ENCODE data around the gene CTDP1.
"Not testable (repeated sequence)": the region's sequence is repeated elsewhere in the genome, so short reads cannot be mapped to it uniquely, and the experiment has no call there.

Gene CTDP1

DNA sequence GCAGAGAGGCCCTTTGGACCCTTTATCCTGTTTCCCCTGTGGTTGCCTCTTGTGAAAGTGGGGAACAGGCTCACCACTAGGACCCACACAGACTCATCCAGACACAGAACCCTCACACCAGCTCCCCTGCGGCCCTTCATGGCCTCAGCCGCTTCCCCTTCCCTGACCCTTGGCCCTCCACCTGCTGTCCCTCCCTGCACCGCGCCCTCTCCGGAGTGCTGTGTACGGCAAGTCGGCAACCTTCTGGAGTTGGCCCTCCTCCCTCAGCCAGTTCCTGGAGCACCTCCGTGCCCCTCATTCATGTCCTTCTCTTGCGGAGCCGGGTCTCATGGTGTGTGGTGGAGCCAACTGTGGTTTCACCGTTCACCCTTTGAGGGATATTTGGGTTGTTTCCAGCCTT lies 44.0 kb downstream of the CTDP1 start:
- FAIRE-seq = no peak
- no peak for DNase-seq (ENCODE audit: low spot score)

- FAIRE-seq (no peak), DNase-seq (ENCODE audit: low spot score) (no peak)
These were observed 44.9 kb downstream of the CTDP1 start for GRCh38 chr18:79724299-79725080.

GRCh38 chr18:79725486-79725885 lies 45.9 kb downstream of the CTDP1 start:
- DNase-seq (ENCODE audit: low spot score) = no peak
- no peak for FAIRE-seq

DNA sequence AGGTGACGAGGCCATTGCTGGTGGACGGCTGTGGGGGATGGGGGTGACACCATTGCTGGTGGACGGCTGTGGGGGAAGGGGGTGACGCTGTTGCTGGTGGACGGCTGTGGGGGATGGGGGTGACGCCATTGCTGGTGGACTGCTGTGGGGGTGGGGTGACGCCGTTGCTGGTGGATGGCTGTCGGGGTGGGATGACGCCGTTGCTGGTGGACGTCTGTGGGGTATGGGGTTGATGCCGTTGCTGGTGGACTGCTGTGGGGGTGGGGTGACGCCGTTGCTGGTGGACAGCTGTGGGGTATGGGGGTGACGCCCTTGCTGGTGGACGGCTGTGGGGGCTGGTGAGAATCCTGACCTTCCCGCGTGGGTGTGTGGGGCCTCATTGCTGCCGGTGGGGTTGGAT lies 47.1 kb downstream of the CTDP1 start:
- FAIRE-seq = no peak
- no peak for DNase-seq (ENCODE audit: low spot score)

- DNase-seq (ENCODE audit: low spot score) = no peak
- FAIRE-seq = no peak
These were observed 47.6 kb downstream of the CTDP1 start for GRCh38 chr18:79727211-79727610.

DNA sequence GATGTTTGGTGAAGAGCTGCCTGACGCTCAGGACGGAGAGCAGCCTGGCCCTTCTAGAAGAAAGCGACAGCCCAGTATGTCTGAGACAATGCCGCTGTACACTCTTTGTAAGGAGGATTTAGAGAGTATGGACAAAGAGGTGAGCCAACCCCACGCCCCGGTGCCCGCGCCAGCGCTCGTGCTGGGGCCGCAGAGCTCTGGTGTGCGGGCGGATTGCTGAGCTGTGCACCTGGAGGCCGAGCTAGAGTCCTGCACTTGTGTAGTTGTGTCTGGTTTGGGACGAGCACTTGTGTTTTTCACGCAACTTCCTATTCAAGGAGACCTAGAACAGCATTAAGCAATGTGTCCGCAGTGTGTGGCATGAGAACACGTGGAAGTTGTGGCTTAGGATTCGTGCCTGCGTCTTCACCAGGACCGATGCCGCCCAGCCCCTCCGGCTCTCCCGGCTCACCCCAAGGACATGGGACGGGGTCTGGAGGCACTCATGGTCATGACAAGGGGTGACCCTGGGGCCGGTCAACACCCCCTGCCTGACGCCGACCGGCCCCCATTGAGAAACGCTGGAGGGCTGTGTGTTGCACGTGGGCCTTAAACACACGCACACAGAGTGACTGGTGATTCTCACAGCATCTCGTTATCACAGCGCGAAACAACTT lies 49.5 kb downstream of the CTDP1 start:
- FAIRE-seq (no peak), DNase-seq (ENCODE audit: low spot score) (no peak)

DNA sequence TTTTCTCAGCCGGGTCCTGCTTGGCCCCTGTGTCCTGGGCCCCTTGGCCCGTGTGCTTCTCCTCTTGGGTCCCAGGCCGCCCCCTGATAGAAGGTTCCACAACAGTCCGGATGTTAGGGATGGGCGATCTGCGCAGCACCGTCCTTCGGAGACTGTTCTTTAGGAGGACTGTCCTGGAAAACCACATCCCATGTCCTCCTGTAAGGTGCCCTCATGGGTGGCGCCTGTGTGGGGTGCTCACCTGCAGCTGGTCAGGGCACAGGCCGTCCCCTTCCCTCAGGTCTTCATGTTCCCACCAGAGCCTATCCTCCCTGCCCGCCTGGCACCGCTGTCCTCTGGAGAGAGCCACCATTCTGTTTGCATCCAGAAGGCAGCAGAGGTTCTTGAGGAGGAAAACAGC lies 50.0 kb downstream of the CTDP1 start:
- FAIRE-seq = no peak
- no peak for DNase-seq (ENCODE audit: low spot score)

- DNase-seq (ENCODE audit: low spot score) = no peak
- no peak for FAIRE-seq
These were observed 51.2 kb downstream of the CTDP1 start for GRCh38 chr18:79730804-79731203.

GRCh38 chr18:79731881-79732720 lies 52.5 kb downstream of the CTDP1 start:
- FAIRE-seq; DNase-seq (ENCODE audit: low spot score): not testable (repeated sequence)

- no peak for DNase-seq (ENCODE audit: low spot score)
- FAIRE-seq = no peak
These were observed 53.1 kb downstream of the CTDP1 start for GRCh38 chr18:79732721-79733025.

DNA sequence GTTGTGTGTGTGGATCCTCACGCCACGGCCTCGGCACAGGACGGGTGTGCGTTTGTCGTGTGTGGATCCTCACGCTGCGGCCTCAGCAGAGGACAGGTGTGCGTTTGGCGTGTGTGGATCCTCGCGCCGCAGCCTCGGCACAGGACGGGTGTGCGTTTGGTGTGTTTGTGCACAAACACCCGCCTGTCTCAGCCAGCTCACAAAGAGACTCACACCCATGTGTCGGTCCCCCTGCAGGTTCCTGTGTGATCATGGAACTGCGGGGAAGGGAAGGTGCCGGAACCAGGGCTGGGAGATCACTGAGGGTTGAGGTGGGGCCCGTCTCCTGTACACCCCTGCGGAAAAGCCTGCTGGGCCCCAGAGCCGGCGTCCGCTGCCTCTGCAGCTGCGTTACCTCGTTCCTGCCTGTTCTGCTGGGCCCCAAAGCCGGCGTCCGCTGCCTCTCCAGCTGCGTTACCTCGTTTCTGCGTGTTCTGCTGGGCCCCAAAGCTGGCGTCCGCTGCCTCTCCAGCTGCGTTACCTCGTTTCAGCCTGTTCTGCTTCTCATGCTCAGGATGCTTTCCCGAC lies 53.6 kb downstream of the CTDP1 start:
- DNase-seq (ENCODE audit: low spot score) (no peak), FAIRE-seq (no peak)

GRCh38 chr18:79733986-79734770 lies 54.6 kb downstream of the CTDP1 start:
- DNase-seq (ENCODE audit: low spot score) (no peak), FAIRE-seq (no peak)

DNA sequence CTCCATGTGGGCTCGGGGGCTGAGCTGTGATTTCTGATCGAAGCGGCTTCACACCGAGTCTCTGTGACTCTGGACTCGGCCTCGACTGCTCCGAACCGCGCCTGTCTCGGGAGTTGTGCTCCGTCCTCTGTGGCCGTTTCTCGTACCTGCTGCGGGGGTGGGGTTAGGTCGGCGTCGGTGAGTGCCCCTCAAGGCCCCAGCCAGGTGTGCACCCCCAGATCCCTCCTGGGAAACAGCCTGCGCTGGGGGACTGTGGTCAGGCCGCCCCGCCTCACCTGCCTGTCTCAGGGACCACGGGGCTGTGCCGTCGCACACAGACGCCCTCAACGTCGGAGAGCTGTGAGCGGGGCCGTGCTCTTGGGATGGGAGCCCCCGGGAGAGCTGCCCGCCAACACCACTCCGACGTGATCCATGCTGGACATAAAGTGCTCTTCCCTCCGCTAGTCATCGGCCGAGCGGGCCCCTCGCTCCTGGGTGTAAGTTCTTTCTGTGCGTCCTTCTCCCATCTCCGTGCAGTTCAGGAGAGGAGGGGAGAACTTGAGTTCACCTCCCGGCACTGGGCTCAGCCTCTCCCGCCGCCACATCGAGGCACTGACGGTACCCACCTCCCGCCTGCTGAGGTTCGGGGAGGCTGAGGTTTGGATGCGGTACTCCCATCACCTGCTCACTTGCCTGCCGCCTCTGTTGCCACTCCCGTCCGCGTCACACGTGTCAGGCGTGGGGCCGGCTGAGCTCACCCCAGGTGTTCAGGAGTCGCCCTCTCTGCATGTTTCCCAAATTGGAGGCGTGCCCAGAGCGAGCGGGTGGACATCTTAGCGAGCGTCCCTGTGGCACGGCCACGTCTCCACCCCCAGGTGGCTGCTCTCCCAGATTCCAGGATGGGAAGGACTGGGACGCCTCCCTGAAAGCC lies 55.7 kb downstream of the CTDP1 start:
- FAIRE-seq (no peak), DNase-seq (ENCODE audit: low spot score) (no peak)

DNA sequence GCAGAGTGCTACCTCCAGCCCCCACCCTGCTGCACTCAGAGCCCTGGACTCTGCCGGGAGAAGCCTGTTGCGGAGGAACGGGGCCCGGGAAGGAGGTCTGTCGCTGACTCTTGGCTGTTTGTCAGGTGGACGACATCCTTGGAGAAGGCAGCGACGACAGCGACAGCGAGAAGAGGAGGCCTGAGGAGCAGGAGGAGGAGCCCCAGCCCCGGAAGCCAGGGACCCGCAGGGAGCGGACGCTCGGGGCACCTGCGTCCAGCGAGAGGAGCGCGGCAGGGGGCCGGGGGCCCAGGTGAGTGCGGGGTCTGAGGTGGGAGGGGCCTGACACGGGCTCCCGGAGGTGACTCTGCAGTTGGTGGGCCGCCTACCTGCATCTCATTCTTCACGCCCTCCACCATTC lies 56.6 kb downstream of the CTDP1 start:
- FAIRE-seq (no peak), DNase-seq (ENCODE audit: low spot score) (no peak)

- FAIRE-seq (no peak), DNase-seq (ENCODE audit: low spot score) (no peak)
These were observed 57.2 kb downstream of the CTDP1 start for GRCh38 chr18:79736846-79737245.

DNA sequence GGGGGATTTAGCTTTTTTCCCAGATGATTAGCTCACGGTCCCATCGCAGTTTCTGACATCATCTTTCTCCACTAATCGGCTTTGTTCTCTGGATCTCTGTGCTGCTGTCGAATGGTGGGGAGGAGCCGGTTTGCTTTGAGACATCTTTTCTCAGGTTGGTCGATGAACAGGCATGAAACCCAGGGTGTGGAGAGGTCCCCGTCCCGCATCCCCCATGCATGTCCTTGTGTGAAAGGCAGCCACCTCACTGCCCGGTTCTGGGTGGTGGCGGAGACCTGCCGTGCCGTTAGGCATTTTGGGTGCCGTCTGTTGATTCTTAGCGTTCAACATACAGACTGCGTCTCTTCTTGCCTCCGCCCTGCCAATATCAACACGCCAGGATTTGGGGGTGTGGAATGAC lies 57.8 kb downstream of the CTDP1 start:
- no peak for DNase-seq (ENCODE audit: low spot score)
- FAIRE-seq = no peak

GRCh38 chr18:79738041-79738461 lies 58.4 kb downstream of the CTDP1 start:
- DNase-seq (ENCODE audit: low spot score) (no peak), FAIRE-seq (no peak)

DNA sequence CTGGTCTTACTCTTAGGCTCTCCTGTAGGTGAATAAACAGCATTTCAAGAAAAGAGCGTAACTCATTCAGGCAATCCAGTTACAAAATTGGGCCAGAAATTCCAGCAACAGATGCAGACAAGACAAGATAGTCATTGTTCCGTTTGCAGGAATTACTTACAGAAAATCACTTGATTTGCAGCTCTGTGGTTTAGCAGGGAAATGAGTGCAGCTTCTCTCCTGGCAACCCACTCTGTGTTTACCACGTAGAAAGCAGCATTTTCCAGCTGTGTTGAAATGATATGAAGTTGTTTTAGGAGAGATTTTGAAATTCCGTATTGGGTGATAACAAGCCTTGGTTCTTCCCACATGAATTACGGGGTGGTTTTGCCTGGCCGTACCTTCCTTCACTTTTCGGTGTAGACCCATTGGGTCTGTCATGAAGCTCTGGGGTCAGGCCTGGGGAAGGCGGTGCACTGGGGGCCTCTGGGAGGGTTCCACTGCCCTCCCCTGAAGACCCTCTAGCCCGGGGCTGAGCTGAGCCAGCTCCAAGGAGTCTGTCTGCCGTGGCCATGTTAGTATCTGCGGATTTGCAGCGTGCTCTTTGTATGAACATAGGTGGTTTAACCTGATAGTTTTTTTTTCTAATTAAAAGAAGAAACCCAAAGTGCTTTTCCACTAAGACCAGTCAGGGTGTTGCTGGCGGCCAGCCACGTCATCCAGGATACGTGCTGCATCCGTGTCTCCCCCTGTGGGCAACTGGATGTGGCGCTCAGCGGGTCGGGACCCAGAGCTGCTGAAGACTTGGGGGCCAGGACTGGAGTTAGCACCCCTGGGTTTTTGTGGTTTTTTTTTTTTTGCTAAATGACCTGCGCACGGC lies 59.2 kb downstream of the CTDP1 start:
- FAIRE-seq (no peak), DNase-seq (ENCODE audit: low spot score) (no peak)

GRCh38 chr18:79739440-79739778 lies 59.8 kb downstream of the CTDP1 start:
- FAIRE-seq = no peak

More at GRCh38 chr18:79739440-79739778, 59.8 kb downstream of the CTDP1 start:
- DNase-seq (ENCODE audit: low spot score) = no peak
